HepG2 (cell line): ENCODE results near the gene TCFL5. TPM values are rescaled to one million over a fixed set of nuclear protein-coding genes. Genes with fewer than 3 reads are reported as not detected.
A peak's percentile ranks its signal among the peaks of the same experiment; 100 is the strongest.

Experiments used
- ARID5B ChIP-seq: IDR thresholded peaks from 2 replicates; pipeline ENCODE4 v1.4.0; 2020; ENCODE audit warnings: mild to moderate bottlenecking, missing genetic modification reagents
- CCDC6 ChIP-seq: sonication (generic); formaldehyde crosslinking; IDR thresholded peaks from 2 replicates; pipeline ENCODE4 v1.8.1; 2022; ENCODE audit warnings: mild to moderate bottlenecking, missing genetic modification reagents, moderate library complexity
- GMEB2 ChIP-seq: IDR thresholded peaks from 2 replicates; pipeline ENCODE4 v1.6.1; 2016; ENCODE audit warnings: missing biosample characterization, missing genetic modification reagents, low read depth
- GPBP1L1 ChIP-seq: sonication (generic); formaldehyde crosslinking; IDR thresholded peaks from 2 replicates; pipeline ENCODE4 v1.5.0; 2020; ENCODE audit warnings: mild to moderate bottlenecking, missing genetic modification reagents
- HBP1 ChIP-seq: IDR thresholded peaks from 2 replicates; pipeline ENCODE4 v1.6.1; 2016; ENCODE audit warnings: low read depth, control low read depth
- HNRNPL ChIP-seq: fragments of 200-400 bp; formaldehyde crosslinking; IDR thresholded peaks from 2 replicates; pipeline ENCODE4 v1.6.1; 2017; ENCODE audit warnings: mild to moderate bottlenecking, low read depth, low read length
- KAT8 ChIP-seq: IDR thresholded peaks from 2 replicates; pipeline ENCODE4 v1.6.1; 2016; ENCODE audit warnings: missing genetic modification reagents, missing compliant biosample characterization
- KDM5A ChIP-seq: fragments of 200-600 bp; sonication (generic); IDR thresholded peaks from 2 replicates; pipeline ENCODE4 v1.7.0; 2018; ENCODE audit warnings: antibody characterized with exemption, mild to moderate bottlenecking, low read length, borderline replicate concordance
- PAWR ChIP-seq: sonication (generic); formaldehyde crosslinking; IDR thresholded peaks from 2 replicates; pipeline ENCODE4 v1.4.0; 2020; ENCODE audit warnings: missing genetic modification reagents, mild to moderate bottlenecking, borderline replicate concordance
- POLR2AphosphoS2 ChIP-seq: IDR thresholded peaks from 2 replicates; pipeline ENCODE4 v1.6.1; 2011; ENCODE audit warnings: low read depth, low read length, improper control_type of control experiment
- SNAPC5 ChIP-seq: sonication (generic); formaldehyde crosslinking; IDR thresholded peaks from 2 replicates; pipeline ENCODE4 v1.8.1; 2023; ENCODE audit warnings: mild to moderate bottlenecking, missing genetic modification reagents, borderline replicate concordance
- SYNCRIP ChIP-seq: fragments of 200-400 bp; formaldehyde crosslinking; IDR thresholded peaks from 2 replicates; pipeline ENCODE4 v1.6.1; 2018; ENCODE audit warnings: mild to moderate bottlenecking, low read depth, low read length; ENCODE audit not compliant: insufficient read depth
- ZNF597 ChIP-seq: sonication (generic); formaldehyde crosslinking; IDR thresholded peaks from 2 replicates; pipeline ENCODE4 v1.5.0; 2020; ENCODE audit warnings: missing genetic modification reagents
- ZNF784 ChIP-seq: sonication (generic); formaldehyde crosslinking; IDR thresholded peaks from 2 replicates; pipeline ENCODE4 v1.5.1; 2020; ENCODE audit warnings: missing genetic modification reagents, mild to moderate bottlenecking, borderline replicate concordance
- ZSCAN5A ChIP-seq: sonication (generic); formaldehyde crosslinking; IDR thresholded peaks from 2 replicates; pipeline ENCODE4 v1.8.0; 2022; ENCODE audit warnings: mild to moderate bottlenecking, missing genetic modification reagents, borderline replicate concordance
- polyA plus RNA-seq, 8 experiments: library from polyadenylated mRNA; depleted of rRNA in 3 of 8; stranded (reverse) in 7 of 8; unstranded in 1 of 8; fragments of >200 nt; fragmentation: Illumina TruSeq in 4 of 8; extraction: Trizol in 4 of 8; gene quantifications; 2 replicates each; pipeline versions ENCODE4 v1.2.1 to v1.2.3, GENCODE V29; 2011 to 2016; ENCODE audit warnings: low read depth in 4 of 8, missing spikeins in 1 of 8, mixed read lengths in 1 of 8; ENCODE audit not compliant: insufficient read depth in 1 of 8
- total RNA-seq, 5 experiments: library from RNA; depleted of rRNA; stranded (reverse); fragments of >200 nt; fragmentation: Illumina TruSeq; extraction: Trizol; gene quantifications; 2 replicates each; pipeline ENCODE4 v1.2.3, GENCODE V29; 2016; ENCODE audit warnings: low read depth in 1 of 5

Gene TCFL5
- total and polyA plus RNA-seq, 2 of the 13 experiments (the other 11 are each of a cell fraction or from before 2014, with no cell fraction given), result 14.8 to 20.0 TPM

- peak; percentile 82; the same call in 1 of the 2 replicates for TF ChIP-seq HBP1 (CRISPR knock-in tag)
- no peak for TF ChIP-seq PAWR (CRISPR knock-in tag)
- TF ChIP-seq SYNCRIP, result no peak
- TF ChIP-seq HNRNPL, result no peak
- peak; percentile 76 for TF ChIP-seq POLR2AphosphoS2
- peak; percentile 59; the same call in 1 of the 2 replicates for TF ChIP-seq KAT8 (CRISPR knock-in tag)
- TF ChIP-seq ZNF784 (CRISPR knock-in tag), result peak; percentile 16; the same call in 1 of the 2 replicates
- TF ChIP-seq ARID5B, result peak; percentile 39; the same call in 1 of the 2 replicates
- TF ChIP-seq GMEB2 (CRISPR knock-in tag), result no peak
- TF ChIP-seq CCDC6 (CRISPR knock-in tag), result peak; percentile 21; the same call in 1 of the 2 replicates
- no peak for TF ChIP-seq KDM5A
- no peak for TF ChIP-seq ZSCAN5A (CRISPR knock-in tag)
- 0 out of 2 replicates have a peak, but pooled peaks have one; percentile 55 for TF ChIP-seq ZNF597 (CRISPR knock-in tag)
- no peak; the same call in 1 of the 2 replicates for TF ChIP-seq SNAPC5
- no peak for TF ChIP-seq GPBP1L1 (CRISPR knock-in tag)
These were observed 38.5 kb upstream of the TCFL5 start (continued) for GRCh38 chr20:62900052-62900691.
